GM12892 (cell line): ENCODE data around the gene BAZ2B.

Source experiments
- POLR2A ChIP-seq: IDR thresholded peaks from 2 replicates; pipeline ENCODE4 v1.6.1; 2011; ENCODE audit warnings: low read depth, low read length, control low read depth
- POLR2AphosphoS5 ChIP-seq: IDR thresholded peaks from 2 replicates; pipeline ENCODE4 v1.6.1; 2011; ENCODE audit warnings: low read depth, low read length, control low read depth
- TAF1 ChIP-seq: IDR thresholded peaks from 2 replicates; pipeline ENCODE4 v1.6.1; 2011; ENCODE audit warnings: low read depth, mild to moderate bottlenecking, control low read depth, low read length, borderline replicate concordance

GRCh38 chr2:159606287-159606686 is 10.1 kb downstream of the BAZ2B start:
- no peak for TF ChIP-seq POLR2AphosphoS5
- TF ChIP-seq POLR2A: no peak
- no peak for TF ChIP-seq TAF1
